B cell (primary cell): ENCODE data around the gene GSG1L. TPM values are rescaled to one million over a fixed set of nuclear protein-coding genes. Genes with fewer than 3 reads are reported as not detected.

Source experiments
- ATAC-seq: fragments of 200-7000 bp; cut with Tn5 transposase; one replicate; pipeline ENCODE4 v1.10.0; 2021; ENCODE audit warnings: low read depth, mild to moderate bottlenecking, moderate number of reproducible peaks, moderate library complexity
- CTCF ChIA-PET: fragments of 350-600 bp; sonication (Branson Sonifier 250); formaldehyde crosslinking; loops from one replicate; lab custom pipeline; 2021; ENCODE audit warnings: antibody characterized with exemption, inconsistent platforms; lab: Charles Lee
- POLR2A ChIA-PET: fragments of 350-600 bp; sonication (Branson Sonifier 250); formaldehyde crosslinking; loops from one replicate; lab custom pipeline; 2021; ENCODE audit warnings: antibody characterized with exemption; lab: Charles Lee
- DNase-seq: peaks from one replicate; pipeline ENCODE4 v3.0.0; 2013
- H2AFZ ChIP-seq: 2 replicates; pipeline ENCODE4 v1.6.1; 2012; ENCODE audit warnings: mild to moderate bottlenecking, low read depth, low read length; ENCODE audit not compliant: insufficient read depth, poor library complexity, severe bottlenecking
- H3K27ac ChIP-seq, 2 donors: 1 replicate in 1 of 2; 2 replicates in 1 of 2; pipeline ENCODE4 v1.5.1; 2012 to 2013; ENCODE audit warnings: low read length in 2 of 2, mild to moderate bottlenecking in 2 of 2, moderate library complexity in 1 of 2
- H3K27me3 ChIP-seq, 4 experiments: fragments of 200-600 bp in 1 of 4; sonication (generic) in 1 of 4; replicated peaks in 1 of 4; 1 replicate in 2 of 4; 2 replicates in 2 of 4; pipeline versions ENCODE4 v1.6.1 to v1.7.0; 2013 to 2016; ENCODE audit warnings: low read length in 3 of 4, mild to moderate bottlenecking in 2 of 4, mixed read lengths in 1 of 4, moderate library complexity in 1 of 4; ENCODE audit not compliant: insufficient read depth in 4 of 4, control insufficient read depth in 3 of 4; ENCODE audit errors: control extremely low read depth in 1 of 4
- H3K36me3 ChIP-seq, 2 experiments: replicated peaks in 1 of 2; 1 replicate in 1 of 2; 2 replicates in 1 of 2; pipeline versions ENCODE4 v1.6.1 to v1.7.1; 2013; ENCODE audit warnings: low read length in 1 of 2; ENCODE audit not compliant: insufficient read depth in 2 of 2, control insufficient read depth in 1 of 2; ENCODE audit errors: control extremely low read depth in 1 of 2, extremely low read depth in 1 of 2
- H3K4me1 ChIP-seq, 2 donors: fragments of 200-600 bp in 1 of 2; sonication (generic) in 1 of 2; 1 replicate in 1 of 2; 2 replicates in 1 of 2; pipeline versions ENCODE4 v1.5.1 to v1.6.1; 2013 to 2017; ENCODE audit warnings: low read length in 2 of 2; ENCODE audit not compliant: control insufficient read depth in 2 of 2, insufficient read depth in 2 of 2
- H3K4me2 ChIP-seq: replicated peaks from 2 replicates; pipeline ENCODE3; 2012; ENCODE audit warnings: mild to moderate bottlenecking, low read depth, low read length; ENCODE audit not compliant: poor library complexity, severe bottlenecking
- H3K4me3 ChIP-seq, 5 experiments: fragments of 200-600 bp in 1 of 5; sonication (generic) in 1 of 5; 1 replicate in 3 of 5; 2 replicates in 2 of 5; pipeline versions ENCODE4 v1.5.1 to v1.7.0; 2011 to 2016; ENCODE audit warnings: low read length in 4 of 5, mild to moderate bottlenecking in 4 of 5, low read depth in 2 of 5, control low read depth in 1 of 5, moderate library complexity in 1 of 5; ENCODE audit not compliant: insufficient read depth in 1 of 5; ENCODE audit errors: control extremely low read depth in 1 of 5, extremely low read depth in 1 of 5
- H3K79me2 ChIP-seq: fragments of 200-600 bp; sonication (generic); one replicate; pipeline ENCODE4 v1.6.0; 2016; ENCODE audit warnings: low read length; ENCODE audit not compliant: control insufficient read depth, insufficient read depth
- H3K9ac ChIP-seq: fragments of 200-600 bp; sonication (generic); 2 replicates; pipeline ENCODE4 v1.6.1; 2017; ENCODE audit warnings: mild to moderate bottlenecking, low read length, moderate library complexity
- H3K9me3 ChIP-seq, 3 donors: one replicate each; pipeline versions ENCODE4 v1.6.1 to v1.7.1; 2013; ENCODE audit warnings: low read length in 2 of 3; ENCODE audit not compliant: control insufficient read depth in 2 of 3, insufficient read depth in 1 of 3; ENCODE audit errors: control extremely low read depth in 1 of 3
- H4K20me1 ChIP-seq: 2 replicates; pipeline ENCODE4 v1.6.0; 2012; ENCODE audit warnings: mild to moderate bottlenecking, low read length; ENCODE audit not compliant: insufficient read depth, control insufficient read depth, poor library complexity, severe bottlenecking
- H3K27ac Mint-ChIP-seq: one replicate; pipeline ENCODE4 v1.8.0; 2021; ENCODE audit warnings: mixed read lengths
- H3K27me3 Mint-ChIP-seq: one replicate; pipeline ENCODE4 v1.8.0; 2021; ENCODE audit warnings: mixed read lengths
- H3K4me1 Mint-ChIP-seq: one replicate; pipeline ENCODE4 v1.8.0; 2021; ENCODE audit warnings: mixed read lengths
- H3K4me3 Mint-ChIP-seq: one replicate; pipeline ENCODE4 v1.8.0; 2021; ENCODE audit warnings: mixed read lengths
- H3K9me3 Mint-ChIP-seq: one replicate; pipeline ENCODE4 v1.8.0; 2022; ENCODE audit warnings: mixed read lengths; ENCODE audit not compliant: insufficient read depth
- EZH2 ChIP-seq: IDR thresholded peaks from 2 replicates; pipeline ENCODE4 v1.6.1; 2012; ENCODE audit warnings: borderline replicate concordance, low read depth, mild to moderate bottlenecking, moderate library complexity, low read length; ENCODE audit not compliant: insufficient read depth, poor library complexity, severe bottlenecking
- WGBS: methylation state at CpG from one replicate; pipeline ENCODE4 v1.1.5; 2013; ENCODE audit warnings: missing lambda C conversion rate; ENCODE audit not compliant: insufficient coverage; 5-methylcytosine and 5-hydroxymethylcytosine counted together
- intact Hi-C: fragments of 100-400 bp; cut with micrococcal nuclease; formaldehyde crosslinking; loops from one replicate; pipeline ENCODE4 v1.10.0; 2022
- polyA plus RNA-seq: library from polyadenylated mRNA; depleted of rRNA; stranded (reverse); fragments of >200 nt; gene quantifications from 2 replicates; pipeline ENCODE4 v1.2.3, GENCODE V29; 2012
- total RNA-seq, 2 donors: library from RNA; stranded (reverse); fragments of 120-200 nt in 1 of 2; gene quantifications; 1 replicate in 1 of 2; 2 replicates in 1 of 2; pipeline versions ENCODE4 v1.2.3 to v1.2.4, GENCODE V29; 2013 to 2022
- TF ChIP-seq, protein P1 (sequence below): fragments of 200-600 bp; IDR thresholded peaks from one replicate; pipeline ENCODE4 v1.8.0; 2022; ENCODE audit warnings: antibody characterized with exemption, mild to moderate bottlenecking

The GSG1L gene
- total and polyA plus RNA-seq, 2 donors (not counting 1 experiment from before 2014, with no cell fraction given): 0.01 TPM; not detected in 1

DNA sequence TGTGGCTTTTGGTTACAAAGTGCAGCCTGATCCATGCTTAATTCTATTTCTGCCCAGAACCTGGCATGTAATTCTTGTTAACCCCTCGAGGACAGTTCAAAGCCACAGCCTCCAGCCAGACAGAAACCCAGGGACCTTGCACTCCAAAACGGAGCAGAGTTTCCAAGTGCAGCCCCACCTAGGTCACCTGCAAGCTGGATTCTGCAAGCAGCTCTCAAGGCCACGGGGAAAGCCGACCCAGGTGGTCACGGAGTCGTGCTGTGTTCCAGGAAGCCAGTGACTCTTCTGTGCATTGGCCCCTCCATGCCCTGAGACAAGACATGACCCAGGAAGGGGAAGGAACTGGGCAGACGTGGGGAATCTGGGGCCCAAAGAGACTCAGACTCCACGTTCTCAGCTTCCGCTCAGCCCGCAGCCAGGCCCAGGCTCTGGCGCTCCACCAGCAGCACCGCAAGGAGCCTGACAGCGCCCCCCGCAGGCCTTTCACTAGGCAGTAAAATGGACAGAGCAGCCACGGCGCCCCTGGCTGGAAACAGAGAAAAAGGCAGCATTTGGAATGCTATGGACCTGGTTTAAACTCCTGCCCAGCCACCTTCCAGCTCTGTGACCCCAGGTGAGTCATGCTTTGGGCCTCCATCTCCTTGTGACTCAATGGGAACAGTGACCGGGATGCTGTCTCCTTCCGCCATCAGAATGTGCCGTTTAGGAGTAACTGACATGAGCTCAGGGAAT, 27.3 kb upstream of the GSG1L start:
- no peak overlapping the region for H3K4me3 ChIP-seq
- H3K9ac ChIP-seq: no peak overlapping the region
- no peaks in the 10 kb centered on the region for H3K9me3 Mint-ChIP-seq
- no peak overlapping the region for H3K27ac ChIP-seq
- intact Hi-C loops: no loop called here
- no peaks in the 10 kb centered on the region for H3K9me3 ChIP-seq
- H3K27me3 Mint-ChIP-seq: no peaks in the 10 kb centered on the region
- ChIA-PET POLR2A (no interaction called here), CTCF (no interaction called here)
- H4K20me1 ChIP-seq: peaks cover 7% of the 10 kb centered on the region
- H3K4me1 Mint-ChIP-seq: peaks cover 2% of the 10 kb centered on the region
- H3K4me3 Mint-ChIP-seq: no peak overlapping the region
- WGBS: 88% methylated on average over 19 of the region's 19 CpGs
- no peaks in the 10 kb centered on the region for H3K27me3 ChIP-seq
- TF ChIP-seq, protein P1, sequence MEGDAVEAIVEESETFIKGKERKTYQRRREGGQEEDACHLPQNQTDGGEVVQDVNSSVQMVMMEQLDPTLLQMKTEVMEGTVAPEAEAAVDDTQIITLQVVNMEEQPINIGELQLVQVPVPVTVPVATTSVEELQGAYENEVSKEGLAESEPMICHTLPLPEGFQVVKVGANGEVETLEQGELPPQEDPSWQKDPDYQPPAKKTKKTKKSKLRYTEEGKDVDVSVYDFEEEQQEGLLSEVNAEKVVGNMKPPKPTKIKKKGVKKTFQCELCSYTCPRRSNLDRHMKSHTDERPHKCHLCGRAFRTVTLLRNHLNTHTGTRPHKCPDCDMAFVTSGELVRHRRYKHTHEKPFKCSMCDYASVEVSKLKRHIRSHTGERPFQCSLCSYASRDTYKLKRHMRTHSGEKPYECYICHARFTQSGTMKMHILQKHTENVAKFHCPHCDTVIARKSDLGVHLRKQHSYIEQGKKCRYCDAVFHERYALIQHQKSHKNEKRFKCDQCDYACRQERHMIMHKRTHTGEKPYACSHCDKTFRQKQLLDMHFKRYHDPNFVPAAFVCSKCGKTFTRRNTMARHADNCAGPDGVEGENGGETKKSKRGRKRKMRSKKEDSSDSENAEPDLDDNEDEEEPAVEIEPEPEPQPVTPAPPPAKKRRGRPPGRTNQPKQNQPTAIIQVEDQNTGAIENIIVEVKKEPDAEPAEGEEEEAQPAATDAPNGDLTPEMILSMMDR: no peak
- no peak for TF ChIP-seq EZH2
- no peak for ATAC-seq
- DNase-seq: no peak
- H3K36me3 ChIP-seq: no peaks in the 10 kb centered on the region
- H3K79me2 ChIP-seq: no peaks in the 10 kb centered on the region
- no peak overlapping the region for H2AFZ ChIP-seq
- no peak overlapping the region for H3K4me2 ChIP-seq
- H3K27ac Mint-ChIP-seq: no peak overlapping the region
- H3K4me1 ChIP-seq: no peaks in the 10 kb centered on the region

DNA sequence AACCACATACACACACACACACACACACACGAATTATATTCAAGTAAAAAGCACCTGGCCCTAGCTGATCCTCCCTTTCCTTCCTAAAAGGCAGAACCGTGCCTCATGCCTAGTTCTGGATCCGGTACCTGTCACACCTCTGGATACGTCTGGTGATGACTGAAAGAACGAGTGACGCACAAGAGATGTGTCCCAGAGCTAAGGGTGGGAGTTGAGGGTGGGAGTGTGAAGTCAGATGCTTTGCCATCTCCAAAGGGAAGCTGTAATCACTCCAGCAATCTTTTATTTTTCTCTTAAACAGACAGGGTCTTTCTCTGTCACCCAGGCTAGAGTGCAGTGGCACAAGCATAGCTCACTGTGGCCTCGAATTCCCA, 26.5 kb upstream of the GSG1L start:
- peaks cover 2% of the 10 kb centered on the region for H3K4me1 Mint-ChIP-seq
- ATAC-seq (no peak), DNase-seq (no peak)
- intact Hi-C loops: no loop called here
- ChIA-PET CTCF (no interaction called here), POLR2A (no interaction called here)
- Histone ChIP-seq H3K27me3 (no peaks in the 10 kb centered on the region), H3K27ac (no peak overlapping the region), H4K20me1 (peaks cover 7% of the 10 kb centered on the region), H3K79me2 (no peaks in the 10 kb centered on the region), H2AFZ (no peak overlapping the region), H3K9ac (no peak overlapping the region), H3K4me3 (no peak overlapping the region), H3K4me1 (no peaks in the 10 kb centered on the region), H3K36me3 (no peaks in the 10 kb centered on the region), H3K4me2 (no peak overlapping the region), H3K9me3 (no peaks in the 10 kb centered on the region)
- no peak overlapping the region for H3K4me3 Mint-ChIP-seq
- TF ChIP-seq, protein P1: no peak
- TF ChIP-seq EZH2: no peak
- no peak overlapping the region for H3K27ac Mint-ChIP-seq
- H3K27me3 Mint-ChIP-seq: no peaks in the 10 kb centered on the region
- no peaks in the 10 kb centered on the region for H3K9me3 Mint-ChIP-seq
- whole genome bisulfite sequencing: 83% methylated on average over 2 of the region's 7 CpGs
